PC-3 (cell line): ENCODE data around the gene SLC33A1. TPM values are rescaled to one million over a fixed set of nuclear protein-coding genes. Genes with fewer than 3 reads are reported as not detected.

Experiments used
- ATAC-seq: fragments of 200-7000 bp; cut with Tn5 transposase; 2 replicates; pipeline ENCODE4 v1.9.1; 2020; ENCODE audit warnings: mild to moderate bottlenecking, moderate library complexity
- BruUV-seq: library from RNA; stranded (reverse); fragments of 400-500 nt; replicated peaks from 2 replicates; lab custom pipeline; 2021; lab: Mats Ljungman, UMichigan
- CTCF ChIA-PET: fragments of 300-600 bp; sonication (Branson Sonifier 250); formaldehyde crosslinking; loops from one replicate; lab custom pipeline; 2022; ENCODE audit warnings: antibody characterized with exemption; lab: Charles Lee
- POLR2A ChIA-PET: fragments of 300-600 bp; sonication (Branson Sonifier 250); formaldehyde crosslinking; loops from one replicate; lab custom pipeline; 2022; ENCODE audit warnings: antibody characterized with exemption; ENCODE audit not compliant: unreplicated experiment; lab: Charles Lee
- DNase-seq: peaks from one replicate; pipeline ENCODE4 v3.0.0-alpha.2; 2015
- H2AFZ ChIP-seq: fragments of 300-600 bp; sonication (generic); 2 replicates; pipeline ENCODE4 v1.6.0; 2016; ENCODE audit warnings: antibody characterized with exemption, low read length
- H3F3A ChIP-seq: fragments of 300-600 bp; sonication (generic); one replicate; pipeline ENCODE4 v1.6.0; 2017; ENCODE audit warnings: antibody characterized with exemption, low read length, control low read depth, mild to moderate bottlenecking; ENCODE audit not compliant: unreplicated experiment
- H3K27ac ChIP-seq: fragments of 300-600 bp; sonication (generic); 2 replicates; pipeline ENCODE4 v1.5.1; 2016; ENCODE audit warnings: mild to moderate bottlenecking, low read length
- H3K27me3 ChIP-seq: fragments of 300-600 bp; sonication (generic); 2 replicates; pipeline ENCODE4 v1.6.1; 2016; ENCODE audit warnings: low read length, mixed read lengths
- H3K36me3 ChIP-seq: fragments of 300-600 bp; sonication (generic); 2 replicates; pipeline ENCODE4 v1.6.1; 2016; ENCODE audit warnings: low read depth, mixed run types, low read length, mixed read lengths
- H3K4me1 ChIP-seq: fragments of 300-600 bp; sonication (generic); 2 replicates; pipeline ENCODE4 v1.5.1; 2016; ENCODE audit warnings: low read length; ENCODE audit not compliant: insufficient read depth
- H3K4me2 ChIP-seq: fragments of 300-600 bp; sonication (generic); 2 replicates; pipeline ENCODE4 v1.6.0; 2016; ENCODE audit warnings: low read length
- H3K4me3 ChIP-seq: fragments of 300-600 bp; sonication (generic); 2 replicates; pipeline ENCODE4 v1.5.1; 2016; ENCODE audit warnings: mild to moderate bottlenecking, low read length, mixed read lengths
- H3K79me2 ChIP-seq: fragments of 300-600 bp; sonication (generic); 2 replicates; pipeline ENCODE4 v1.6.1; 2017; ENCODE audit warnings: low read length, mixed read lengths
- H3K9ac ChIP-seq: fragments of 300-600 bp; sonication (generic); 2 replicates; pipeline ENCODE4 v1.6.0; 2016; ENCODE audit warnings: mild to moderate bottlenecking, low read length
- H3K9me2 ChIP-seq: fragments of 300-600 bp; sonication (generic); replicated peaks from 2 replicates; pipeline ENCODE4 v1.6.1; 2016; ENCODE audit warnings: mixed run types, low read length, mixed read lengths
- H3K9me3 ChIP-seq: fragments of 300-600 bp; sonication (generic); 2 replicates; pipeline ENCODE4 v1.6.1; 2016; ENCODE audit warnings: low read length, mixed read lengths
- H4K20me1 ChIP-seq: fragments of 300-600 bp; sonication (generic); 2 replicates; pipeline ENCODE4 v1.6.1; 2016; ENCODE audit warnings: low read length, mixed read lengths
- CTCF ChIP-seq: fragments of 300-600 bp; sonication (generic); conservative IDR thresholded peaks from 2 replicates; pipeline ENCODE4 v1.5.1; 2017; ENCODE audit warnings: antibody characterized with exemption, low read depth, mild to moderate bottlenecking, low read length
- EZH2 ChIP-seq: fragments of 300-600 bp; sonication (generic); IDR thresholded peaks from one replicate; pipeline ENCODE4 v1.6.1; 2017; ENCODE audit warnings: antibody characterized with exemption, mild to moderate bottlenecking, low read length; ENCODE audit not compliant: unreplicated experiment
- EZH2phosphoT487 ChIP-seq: fragments of 300-600 bp; sonication (generic); IDR thresholded peaks from 2 replicates; pipeline ENCODE4 v1.6.1; 2018; ENCODE audit warnings: mild to moderate bottlenecking, antibody characterized with exemption, low read length, borderline replicate concordance
- intact Hi-C: fragments of 100-400 bp; cut with micrococcal nuclease; formaldehyde crosslinking; loops from 2 replicates; pipeline ENCODE4 v1.9.0; 2023
- total RNA-seq: library from RNA; depleted of rRNA; stranded (reverse); fragments of >200 nt; gene quantifications from 2 replicates; pipeline ENCODE4 v1.2.3, GENCODE V29; 2014

Gene SLC33A1
- total RNA-seq, 1 experiment from 2014 or later, result 32.9 TPM

GRCh38 chr3:155804323-155804722 is 49.9 kb downstream of the SLC33A1 start:
- H3K4me1 ChIP-seq, result peaks cover 4% of the 10 kb centered on the region; the same call in 1 of the 2 replicates
- H3F3A ChIP-seq, result no peaks in the 10 kb centered on the region
- CTCF ChIA-PET, result no interaction called here
- H3K79me2 ChIP-seq, result 0 out of 2 replicates have a peak, but pooled peaks cover 4% of the 10 kb centered on the region
- intact Hi-C loops, result no loop called here
- H3K9me2 ChIP-seq, result no peaks in the 10 kb centered on the region
- BruUV-seq, result no TSS peak
- no peak overlapping the region for H3K9ac ChIP-seq
- no peaks in the 10 kb centered on the region; the same call in 1 of the 2 replicates for H3K36me3 ChIP-seq
- H3K27ac ChIP-seq, result no peak overlapping the region
- no peak for DNase-seq
- H2AFZ ChIP-seq, result no peak overlapping the region
- POLR2A ChIA-PET, result no interaction called here
- no peaks in the 10 kb centered on the region for H3K27me3 ChIP-seq
- no peak overlapping the region for H3K4me2 ChIP-seq
- H3K4me3 ChIP-seq, result no peak overlapping the region
- H3K9me3 ChIP-seq, result no peaks in the 10 kb centered on the region
- ATAC-seq, result no peak
- H4K20me1 ChIP-seq, result no peaks in the 10 kb centered on the region
- TF ChIP-seq EZH2 (no peak), EZH2phosphoT487 (no peak), CTCF (no peak)

- DNase-seq (no peak), ATAC-seq (no peak)
- Histone ChIP-seq H4K20me1 (no peaks in the 10 kb centered on the region), H3K9me2 (no peaks in the 10 kb centered on the region), H3F3A (no peaks in the 10 kb centered on the region), H3K4me1 (no peaks in the 10 kb centered on the region), H3K4me2 (no peak overlapping the region), H3K4me3 (no peak overlapping the region), H3K9ac (no peak overlapping the region), H3K36me3 (peaks cover 7% of the 10 kb centered on the region), H3K27me3 (no peaks in the 10 kb centered on the region), H3K27ac (no peak overlapping the region), H3K79me2 (no peaks in the 10 kb centered on the region), H2AFZ (no peak overlapping the region), H3K9me3 (no peaks in the 10 kb centered on the region)
- intact Hi-C loops, result no loop called here
- TF ChIP-seq EZH2 (no peak), EZH2phosphoT487 (no peak), CTCF (no peak)
- POLR2A ChIA-PET, result no interaction called here
- CTCF ChIA-PET, result no interaction called here
- BruUV-seq, result no TSS peak
These were observed 61.7 kb downstream of the SLC33A1 start for GRCh38 chr3:155792532-155792931.

GRCh38 chr3:155791190-155791589 is 63.0 kb downstream of the SLC33A1 start:
- Histone ChIP-seq H4K20me1 (no peaks in the 10 kb centered on the region), H3K79me2 (no peaks in the 10 kb centered on the region), H3F3A (no peaks in the 10 kb centered on the region), H3K27me3 (no peaks in the 10 kb centered on the region), H3K4me2 (no peak overlapping the region), H3K4me3 (no peak overlapping the region), H3K9me2 (no peaks in the 10 kb centered on the region), H3K4me1 (no peaks in the 10 kb centered on the region), H3K9ac (no peak overlapping the region), H3K36me3 (peaks cover 7% of the 10 kb centered on the region), H3K27ac (no peak overlapping the region), H2AFZ (no peak overlapping the region), H3K9me3 (no peaks in the 10 kb centered on the region)
- CTCF ChIA-PET, result interaction anchor here (1.0 kb wide), 1 partner anchor 15 kb away, joined by 3 read pairs; the partner anchor contains the start of gene C3orf33
- intact Hi-C loops, result no loop called here
- BruUV-seq, result no TSS peak
- no peak for ATAC-seq
- DNase-seq, result no peak
- POLR2A ChIA-PET, result no interaction called here
- TF ChIP-seq EZH2phosphoT487, result no peak
- no peak for TF ChIP-seq EZH2
- TF ChIP-seq CTCF, result no peak
